Adrenal gland (tissue), 5 donors: ENCODE results near the gene EIF2S2.

Experiments used
- CTCF ChIP-seq, 6 experiments: fragments of 450-650 bp in 4 of 6; fragments of 200-600 bp in 2 of 6; sonication (generic) in 1 of 6; IDR thresholded peaks; 1 replicate in 5 of 6; 2 replicates in 1 of 6; pipeline versions ENCODE4 v1.5.1 to v1.8.0; 2016 to 2021; ENCODE audit warnings: antibody characterized with exemption in 6 of 6, mild to moderate bottlenecking in 2 of 6, moderate library complexity in 1 of 6
- POLR2A ChIP-seq, 2 donors: fragments of 450-650 bp; IDR thresholded peaks; one replicate each; pipeline ENCODE4 v1.6.1; 2017; ENCODE audit warnings: antibody characterized with exemption in 2 of 2, mild to moderate bottlenecking in 2 of 2, moderate library complexity in 1 of 2
- donor health status: DM: no; HTN: no; CAD: no.

GRCh38 chr20:34104059-34104458, 8.0 kb downstream of the EIF2S2 start:
- no peak for TF ChIP-seq CTCF (IDR thresholded peaks at IDR 0.05)
- TF ChIP-seq POLR2A (IDR thresholded peaks at IDR 0.05) = no peak
